HEK293 (cell line): ENCODE measurements around the gene PPM1L.

Source experiments
- REST ChIP-seq: fragments of 450-650 bp; formaldehyde crosslinking; IDR thresholded peaks from 2 replicates; pipeline ENCODE4 v1.5.1; 2016; ENCODE audit warnings: missing biosample characterization, missing genetic modification characterization
- YY1 ChIP-seq: fragments of 450-650 bp; formaldehyde crosslinking; IDR thresholded peaks from 2 replicates; pipeline ENCODE4 v1.5.1; 2018; ENCODE audit warnings: missing biosample characterization, missing genetic modification characterization
- ZNF169 ChIP-seq: fragments of 450-650 bp; formaldehyde crosslinking; IDR thresholded peaks from 2 replicates; pipeline ENCODE4 v1.5.1; 2016; ENCODE audit warnings: missing biosample characterization, missing genetic modification characterization
- ZNF324 ChIP-seq: fragments of 450-650 bp; formaldehyde crosslinking; IDR thresholded peaks from 2 replicates; pipeline ENCODE4 v1.5.1; 2016; ENCODE audit warnings: missing biosample characterization, missing genetic modification characterization
- ZNF510 ChIP-seq: fragments of 450-650 bp; formaldehyde crosslinking; IDR thresholded peaks from 2 replicates; pipeline ENCODE4 v1.5.1; 2018; ENCODE audit warnings: mild to moderate bottlenecking, missing genetic modification characterization, missing biosample characterization; ENCODE audit not compliant: insufficient replicate concordance
- ZNF544 ChIP-seq: fragments of 450-650 bp; formaldehyde crosslinking; IDR thresholded peaks from 2 replicates; pipeline ENCODE4 v1.5.0; 2017; ENCODE audit warnings: missing biosample characterization, missing genetic modification characterization
- TF ChIP-seq, protein P1 (sequence below): fragments of 450-650 bp; formaldehyde crosslinking; IDR thresholded peaks from 2 replicates; pipeline ENCODE4 v1.5.1; 2016; ENCODE audit warnings: missing biosample characterization, missing genetic modification characterization

DNA sequence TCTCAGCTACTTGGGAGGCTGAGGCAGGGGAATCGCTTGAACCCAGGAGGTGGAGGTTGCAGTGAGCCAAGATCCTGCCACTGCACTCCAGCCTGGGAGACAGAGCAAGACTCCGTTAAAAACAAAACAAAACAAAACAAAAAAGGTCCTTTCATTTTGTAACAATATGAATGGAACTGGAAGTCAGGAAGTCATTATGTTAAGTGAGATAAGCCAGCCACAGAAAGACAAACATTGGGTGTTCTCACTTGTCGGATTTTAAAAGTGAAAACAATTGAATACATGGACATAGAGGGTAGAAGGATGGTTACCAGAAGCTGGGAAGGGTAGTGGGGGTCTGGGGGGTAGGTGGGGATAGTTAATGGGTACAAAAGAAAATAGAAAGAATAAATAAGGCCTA lies 361.6 kb downstream of the PPM1L start:
- TF ChIP-seq YY1 (no peak), ZNF510 (no peak), ZNF169 (tag by site-specific recombination) (no peak), ZNF544 (tag by site-specific recombination) (no peak), ZNF324 (tag by site-specific recombination) (no peak), REST (tag by site-specific recombination) (no peak)
- TF ChIP-seq, protein P1, sequence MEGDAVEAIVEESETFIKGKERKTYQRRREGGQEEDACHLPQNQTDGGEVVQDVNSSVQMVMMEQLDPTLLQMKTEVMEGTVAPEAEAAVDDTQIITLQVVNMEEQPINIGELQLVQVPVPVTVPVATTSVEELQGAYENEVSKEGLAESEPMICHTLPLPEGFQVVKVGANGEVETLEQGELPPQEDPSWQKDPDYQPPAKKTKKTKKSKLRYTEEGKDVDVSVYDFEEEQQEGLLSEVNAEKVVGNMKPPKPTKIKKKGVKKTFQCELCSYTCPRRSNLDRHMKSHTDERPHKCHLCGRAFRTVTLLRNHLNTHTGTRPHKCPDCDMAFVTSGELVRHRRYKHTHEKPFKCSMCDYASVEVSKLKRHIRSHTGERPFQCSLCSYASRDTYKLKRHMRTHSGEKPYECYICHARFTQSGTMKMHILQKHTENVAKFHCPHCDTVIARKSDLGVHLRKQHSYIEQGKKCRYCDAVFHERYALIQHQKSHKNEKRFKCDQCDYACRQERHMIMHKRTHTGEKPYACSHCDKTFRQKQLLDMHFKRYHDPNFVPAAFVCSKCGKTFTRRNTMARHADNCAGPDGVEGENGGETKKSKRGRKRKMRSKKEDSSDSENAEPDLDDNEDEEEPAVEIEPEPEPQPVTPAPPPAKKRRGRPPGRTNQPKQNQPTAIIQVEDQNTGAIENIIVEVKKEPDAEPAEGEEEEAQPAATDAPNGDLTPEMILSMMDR: no peak
